Lower leg skin (tissue), 4 donors: ENCODE data around the gene WBP11. TPM values are rescaled to one million over a fixed set of nuclear protein-coding genes. Genes with fewer than 3 reads are reported as not detected.

Experiments
- DNase-seq, 2 donors: peaks; one replicate each; pipeline ENCODE4 v3.0.0-alpha.2; 2019; ENCODE audit warnings: low spot score in 2 of 2
- H3K4me3 ChIP-seq: fragments of 200-600 bp; sonication (generic); 2 replicates; pipeline ENCODE4 v1.5.1; 2017; ENCODE audit warnings: mild to moderate bottlenecking, low read depth; ENCODE audit not compliant: poor library complexity, severe bottlenecking
- POLR2A ChIP-seq, 2 donors: fragments of 450-650 bp; IDR thresholded peaks; one replicate each; pipeline ENCODE4 v1.6.1; 2016 to 2017; ENCODE audit warnings: antibody characterized with exemption in 2 of 2, mild to moderate bottlenecking in 1 of 2, moderate library complexity in 1 of 2
- WGBS, 2 donors: methylation state at CpG; one replicate each; pipeline ENCODE4 v1.1.5; 2018; 5-methylcytosine and 5-hydroxymethylcytosine counted together
- intact Hi-C: fragments of 100-400 bp; cut with DNase I; formaldehyde crosslinking; loops from one replicate; pipeline ENCODE4 v1.15.0; 2023; ENCODE audit warnings: low total_unique reads
- total RNA-seq, 4 donors: library from RNA; depleted of rRNA; stranded (reverse); fragments of >200 nt; gene quantifications; one replicate each; pipeline ENCODE4 v1.1.0, GENCODE V29; 2016
- TF ChIP-seq, protein P1 (sequence below), 3 donors: fragments of 450-650 bp; IDR thresholded peaks; one replicate each; pipeline ENCODE4 v1.5.1; 2016; ENCODE audit warnings: antibody characterized with exemption in 3 of 3, mild to moderate bottlenecking in 3 of 3, moderate library complexity in 2 of 3

The WBP11 gene
- total RNA-seq, 4 donors from 2014 or later, result 12.1 to 23.2 (median 21.0) TPM

- no peak for TF ChIP-seq POLR2A (IDR thresholded peaks at IDR 0.05)
- TF ChIP-seq, protein P1, sequence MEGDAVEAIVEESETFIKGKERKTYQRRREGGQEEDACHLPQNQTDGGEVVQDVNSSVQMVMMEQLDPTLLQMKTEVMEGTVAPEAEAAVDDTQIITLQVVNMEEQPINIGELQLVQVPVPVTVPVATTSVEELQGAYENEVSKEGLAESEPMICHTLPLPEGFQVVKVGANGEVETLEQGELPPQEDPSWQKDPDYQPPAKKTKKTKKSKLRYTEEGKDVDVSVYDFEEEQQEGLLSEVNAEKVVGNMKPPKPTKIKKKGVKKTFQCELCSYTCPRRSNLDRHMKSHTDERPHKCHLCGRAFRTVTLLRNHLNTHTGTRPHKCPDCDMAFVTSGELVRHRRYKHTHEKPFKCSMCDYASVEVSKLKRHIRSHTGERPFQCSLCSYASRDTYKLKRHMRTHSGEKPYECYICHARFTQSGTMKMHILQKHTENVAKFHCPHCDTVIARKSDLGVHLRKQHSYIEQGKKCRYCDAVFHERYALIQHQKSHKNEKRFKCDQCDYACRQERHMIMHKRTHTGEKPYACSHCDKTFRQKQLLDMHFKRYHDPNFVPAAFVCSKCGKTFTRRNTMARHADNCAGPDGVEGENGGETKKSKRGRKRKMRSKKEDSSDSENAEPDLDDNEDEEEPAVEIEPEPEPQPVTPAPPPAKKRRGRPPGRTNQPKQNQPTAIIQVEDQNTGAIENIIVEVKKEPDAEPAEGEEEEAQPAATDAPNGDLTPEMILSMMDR (IDR thresholded peaks at IDR 0.05), result no peak
- intact Hi-C loops, result no loop called here
- DNase-seq, result no peak
- WGBS, 2 donors, result 95 to 96% methylated on average over 2 of the region's 2 CpGs
- H3K4me3 ChIP-seq, result no peak overlapping the region
Observed at GRCh38 chr12:14811486-14811885, 8.2 kb upstream of the WBP11 start.

GRCh38 chr12:14810953-14811483 is 7.7 kb upstream of the WBP11 start:
- H3K4me3 ChIP-seq, result no peak overlapping the region
- TF ChIP-seq POLR2A (IDR thresholded peaks at IDR 0.05), result no peak
- TF ChIP-seq, protein P1 (IDR thresholded peaks at IDR 0.05), result no peak
- intact Hi-C loops, result no loop called here
- no peak for DNase-seq
- 92 to 98% methylated on average over 1 of the region's 1 CpG for WGBS, 2 donors

DNA sequence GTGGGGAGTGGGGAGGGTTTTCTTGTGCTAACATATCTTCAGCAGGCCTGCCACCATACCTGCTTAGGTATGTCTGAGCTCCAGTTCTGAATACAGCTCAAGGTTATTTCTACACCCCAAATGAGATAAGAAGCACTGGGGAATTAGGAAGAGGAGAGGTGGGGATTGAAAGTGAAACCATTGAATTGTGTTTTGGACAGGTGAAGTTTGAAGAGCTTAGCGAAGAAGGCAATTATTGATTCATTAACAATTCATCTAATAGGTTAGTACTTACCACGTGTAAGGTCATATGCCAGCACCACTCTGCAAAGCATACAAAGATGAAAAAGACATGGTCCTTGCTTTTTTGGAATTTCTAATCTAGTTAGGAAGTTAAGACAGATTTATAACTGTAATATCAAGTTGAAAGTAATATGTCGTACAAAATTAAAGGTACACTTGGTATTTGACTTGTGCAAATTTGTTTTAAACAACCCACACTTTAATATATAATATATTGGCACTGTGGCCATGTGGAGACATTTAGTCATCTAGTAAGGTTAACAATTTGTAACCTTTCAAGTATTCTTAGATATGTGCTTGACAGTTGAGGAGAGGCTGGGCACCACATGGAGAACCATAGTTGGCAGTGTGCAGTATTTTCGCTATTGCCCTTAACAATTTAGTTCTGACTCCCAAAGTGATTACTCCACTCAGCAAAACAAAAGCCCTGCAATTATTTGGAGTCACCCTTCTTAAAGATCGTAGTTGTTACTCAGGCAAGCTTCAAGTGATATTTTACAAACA is 7.1 kb upstream of the WBP11 start:
- H3K4me3 ChIP-seq, result no peak overlapping the region
- intact Hi-C loops, result no loop called here
- WGBS, 2 donors, result 80 to 83% methylated on average over 5 of the region's 5 CpGs
- DNase-seq, result no peak
- TF ChIP-seq, protein P1 (IDR thresholded peaks at IDR 0.05), result no peak
- TF ChIP-seq POLR2A (IDR thresholded peaks at IDR 0.05), result no peak

DNA sequence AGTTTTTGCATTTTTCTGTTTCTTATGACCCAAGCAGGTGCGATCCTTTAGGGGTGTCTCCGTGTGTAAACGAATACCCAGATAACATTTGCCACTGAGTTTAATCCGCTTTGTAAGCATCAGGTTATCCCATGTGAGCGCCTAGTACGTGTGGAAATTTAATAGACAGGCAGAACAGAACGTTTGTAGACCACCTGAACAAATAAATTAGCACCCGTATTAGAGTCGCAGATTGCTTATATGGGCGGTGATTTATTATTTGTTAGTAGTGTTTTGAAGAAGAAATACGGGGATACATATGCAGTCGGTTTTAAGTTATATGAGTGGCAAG is 517 bp upstream of the WBP11 start:
- intact Hi-C loops, result no loop called here
- WGBS, 2 donors, result 0 to 1% methylated on average over 12 of the region's 12 CpGs
- DNase-seq, result no peak
- TF ChIP-seq POLR2A (IDR thresholded peaks at IDR 0.05), result no peak
- TF ChIP-seq, protein P1 (IDR thresholded peaks at IDR 0.05), result no peak
- H3K4me3 ChIP-seq, result peak overlapping the region; percentile 28

DNA sequence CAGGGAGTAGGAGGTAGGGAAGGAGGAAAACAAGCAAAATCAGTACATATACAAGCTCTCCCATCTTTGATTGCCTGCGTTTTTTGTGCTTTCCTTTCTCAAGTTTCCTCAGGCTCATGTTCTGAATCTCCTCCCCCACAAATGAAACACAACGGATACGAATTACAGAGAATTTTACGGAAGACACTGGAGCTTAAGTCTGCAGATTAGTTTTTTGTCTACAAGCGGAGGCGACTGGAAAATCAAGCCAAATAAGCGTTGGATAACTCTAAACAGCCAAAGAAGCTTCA is 612 bp downstream of the WBP11 start:
- TF ChIP-seq POLR2A (IDR thresholded peaks at IDR 0.05), result no peak
- TF ChIP-seq, protein P1 (IDR thresholded peaks at IDR 0.05), result no peak
- DNase-seq, result no peak
- 0 to 1% methylated on average over 7 of the region's 7 CpGs for WGBS, 2 donors
- peak overlapping the region; percentile 98 for H3K4me3 ChIP-seq
- intact Hi-C loops, result no loop called here

DNA sequence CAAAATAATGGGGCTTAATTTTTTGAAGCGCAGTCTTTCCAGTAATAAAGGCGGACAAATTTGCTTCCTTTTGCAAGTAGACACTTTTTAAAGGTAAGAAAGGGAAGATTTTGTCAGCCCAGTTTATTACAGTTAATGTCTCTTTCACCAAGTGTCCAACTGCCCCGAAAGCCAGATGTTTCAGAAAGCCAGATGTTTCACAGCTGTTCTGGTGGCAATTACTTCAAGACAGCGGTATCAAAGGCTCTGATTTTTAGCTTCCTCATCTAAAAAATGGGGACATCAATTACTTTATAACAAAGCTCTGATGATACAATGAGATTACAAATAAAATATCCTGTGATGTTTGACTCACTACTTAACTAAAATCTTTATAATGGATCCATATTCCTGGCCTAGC is 1.0 kb downstream of the WBP11 start:
- WGBS, 2 donors, result 58 to 62% methylated on average over 4 of the region's 4 CpGs
- DNase-seq, result no peak
- TF ChIP-seq, protein P1 (IDR thresholded peaks at IDR 0.05), result no peak
- no peak for TF ChIP-seq POLR2A (IDR thresholded peaks at IDR 0.05)
- peak overlapping the region; percentile 98 for H3K4me3 ChIP-seq
- intact Hi-C loops, result no loop called here
